ENCODE results near the gene CRYBG1.

The CRYBG1 gene

GRCh38 chr6:106469882-106470281 lies 109.4 kb downstream of the CRYBG1 start:
- no peak for TF ChIP-seq CTCF (IDR thresholded peaks at IDR 0.05; ENCODE audit: borderline replicate concordance, control extremely low read depth, extremely low read depth, insufficient read depth, missing control alignments)
- DNase-seq (ENCODE audit: low spot score) = no peak

GRCh38 chr6:106470316-106470715 lies 109.8 kb downstream of the CRYBG1 start:
- no peak for TF ChIP-seq CTCF (IDR thresholded peaks at IDR 0.05; ENCODE audit: borderline replicate concordance, control extremely low read depth, extremely low read depth, insufficient read depth, missing control alignments)
- no peak for DNase-seq (ENCODE audit: low spot score)
- in situ Hi-C loops (cut with MboI; ENCODE audit: low sequenced_read_pairs, unreplicated experiment) = no loop called here

More at GRCh38 chr6:106469882-106470281, 109.4 kb downstream of the CRYBG1 start:
- in situ Hi-C loops (cut with MboI; ENCODE audit: low sequenced_read_pairs, unreplicated experiment) = no loop called here

- no peak for DNase-seq (ENCODE audit: low spot score)
- TF ChIP-seq CTCF (IDR thresholded peaks at IDR 0.05; ENCODE audit: borderline replicate concordance, control extremely low read depth, extremely low read depth, insufficient read depth, missing control alignments) = no peak
- in situ Hi-C loops (cut with MboI; ENCODE audit: low sequenced_read_pairs, unreplicated experiment) = no loop called here
Observed at GRCh38 chr6:106470811-106471210, 110.3 kb downstream of the CRYBG1 start.

GRCh38 chr6:106473812-106474211 lies 113.3 kb downstream of the CRYBG1 start:
- no peak for DNase-seq (ENCODE audit: low spot score)
- no peak for TF ChIP-seq CTCF (IDR thresholded peaks at IDR 0.05; ENCODE audit: borderline replicate concordance, control extremely low read depth, extremely low read depth, insufficient read depth, missing control alignments)
- in situ Hi-C loops (cut with MboI; ENCODE audit: low sequenced_read_pairs, unreplicated experiment) = no loop called here

- no peak for TF ChIP-seq CTCF (IDR thresholded peaks at IDR 0.05; ENCODE audit: borderline replicate concordance, control extremely low read depth, extremely low read depth, insufficient read depth, missing control alignments)
- in situ Hi-C loops (cut with MboI; ENCODE audit: low sequenced_read_pairs, unreplicated experiment) = no loop called here
- DNase-seq (ENCODE audit: low spot score) = no peak
Observed at GRCh38 chr6:106474466-106474865, 113.9 kb downstream of the CRYBG1 start.

GRCh38 chr6:106475284-106475683 lies 114.8 kb downstream of the CRYBG1 start:
- DNase-seq (ENCODE audit: low spot score) = no peak
- in situ Hi-C loops (cut with MboI; ENCODE audit: low sequenced_read_pairs, unreplicated experiment) = no loop called here
- no peak for TF ChIP-seq CTCF (IDR thresholded peaks at IDR 0.05; ENCODE audit: borderline replicate concordance, control extremely low read depth, extremely low read depth, insufficient read depth, missing control alignments)

All from GM13976 (cell line).